ENCODE results near the gene STAG3. TPM values are rescaled to one million over a fixed set of nuclear protein-coding genes. Genes with fewer than 3 reads are reported as not detected.

Gene STAG3
- total and polyA plus RNA-seq, 2 of the 8 experiments (the other 6 are each of a cell fraction or from before 2014, with no cell fraction given) = 1.3 to 3.3 TPM

- TF ChIP-seq GTF2F1 (IDR thresholded peaks at IDR 0.05; ENCODE audit: borderline replicate concordance, low read depth, low read length) (no peak), SP2 (IDR thresholded peaks at IDR 0.05; ENCODE audit: low read length) (no peak), RBBP5 (IDR thresholded peaks at IDR 0.05; ENCODE audit: borderline replicate concordance, low read depth, low read length) (no peak), POU5F1 (IDR thresholded peaks at IDR 0.05; ENCODE audit: low read depth, low read length) (no peak)
Measured at GRCh38 chr7:100169147-100169850, 8.4 kb upstream of the STAG3 start (continued).

Measured in H1 (cell line).